T-helper 1 cell treated with Interleukin-12 subunit alpha and Interleukin-12 subunit beta and Interleukin-4 antibody, amounts not matched to agents 30 μg/mL and 1 μg/mL, for 36 hours (primary cell): ENCODE data around the gene PTPN18.

Source experiments
- H3K27ac Mint-ChIP-seq: one replicate; pipeline ENCODE4 v1.8.0; 2021; ENCODE audit warnings: mild to moderate bottlenecking, mixed read lengths
- H3K27me3 Mint-ChIP-seq: one replicate; pipeline ENCODE4 v1.8.0; 2021; ENCODE audit warnings: low read depth, mixed read lengths
- H3K36me3 Mint-ChIP-seq: one replicate; pipeline ENCODE4 v1.8.0; 2021; ENCODE audit warnings: low read depth, mixed read lengths
- H3K4me1 Mint-ChIP-seq: one replicate; pipeline ENCODE4 v1.8.0; 2021; ENCODE audit warnings: low read depth, mixed read lengths
- H3K4me3 Mint-ChIP-seq: one replicate; pipeline ENCODE4 v1.8.0; 2021; ENCODE audit warnings: mild to moderate bottlenecking, moderate library complexity, mixed read lengths
- H3K9me3 Mint-ChIP-seq: one replicate; pipeline ENCODE4 v1.8.0; 2021; ENCODE audit warnings: mixed read lengths

Gene PTPN18

DNA sequence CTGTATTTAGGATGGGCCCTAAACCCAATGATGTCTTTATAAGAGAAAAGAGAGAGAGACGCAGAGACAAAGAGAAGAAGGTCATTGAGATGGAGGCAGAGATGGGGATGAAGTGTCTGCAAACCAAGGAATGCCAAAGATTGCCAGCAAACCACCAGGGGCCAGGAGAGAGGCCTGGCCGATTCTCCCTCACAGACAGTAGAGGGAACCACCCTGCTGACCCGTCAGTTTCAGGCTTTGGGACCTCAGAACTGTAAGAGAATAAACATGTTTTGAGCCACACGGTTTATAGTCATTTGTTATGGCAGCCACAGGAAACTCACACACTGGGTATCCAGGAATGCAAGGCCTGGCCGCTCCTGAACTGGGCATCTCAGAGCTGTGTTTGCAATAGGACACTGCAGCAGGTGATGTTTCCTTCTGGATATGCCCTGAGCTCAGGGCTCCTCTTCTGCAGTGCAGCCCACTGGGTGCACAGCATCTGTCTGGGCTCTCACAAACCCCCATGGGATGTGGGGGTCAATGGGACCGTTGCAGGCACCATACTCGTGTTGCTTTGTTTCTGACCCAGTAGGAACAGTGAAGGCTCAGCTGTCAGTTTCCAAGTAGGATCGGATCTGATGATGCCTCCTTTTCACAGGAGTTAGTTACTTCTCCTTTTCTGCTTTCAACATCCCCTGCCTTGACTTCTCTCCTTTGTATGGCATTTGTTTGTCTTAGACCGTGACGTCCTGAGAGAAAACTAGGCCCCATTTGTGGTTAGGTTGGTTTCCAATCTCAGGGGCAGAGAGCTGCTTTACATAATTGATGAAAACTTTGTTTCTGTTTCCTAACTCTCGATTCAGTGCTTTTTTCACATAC, 20.8 kb downstream of the PTPN18 start:
- Mint-ChIP-seq H3K27ac (no peak overlapping the region), H3K27me3 (no peaks in the 10 kb centered on the region), H3K36me3 (peaks cover 50% of the 10 kb centered on the region), H3K4me1 (peaks cover 59% of the 10 kb centered on the region), H3K9me3 (peaks cover 4% of the 10 kb centered on the region), H3K4me3 (peak overlapping the region; percentile 57)

- H3K4me3 Mint-ChIP-seq: no peak overlapping the region
- H3K27ac Mint-ChIP-seq: no peak overlapping the region
- peaks cover 59% of the 10 kb centered on the region for H3K4me1 Mint-ChIP-seq
- peaks cover 4% of the 10 kb centered on the region for H3K9me3 Mint-ChIP-seq
- H3K27me3 Mint-ChIP-seq: no peaks in the 10 kb centered on the region
- peaks cover 55% of the 10 kb centered on the region for H3K36me3 Mint-ChIP-seq
Observed at GRCh38 chr2:130377491-130377890, 21.6 kb downstream of the PTPN18 start.

GRCh38 chr2:130378206-130378897, 22.5 kb downstream of the PTPN18 start:
- H3K27ac Mint-ChIP-seq: no peak overlapping the region
- H3K4me1 Mint-ChIP-seq: peaks cover 55% of the 10 kb centered on the region
- peaks cover 59% of the 10 kb centered on the region for H3K36me3 Mint-ChIP-seq

DNA sequence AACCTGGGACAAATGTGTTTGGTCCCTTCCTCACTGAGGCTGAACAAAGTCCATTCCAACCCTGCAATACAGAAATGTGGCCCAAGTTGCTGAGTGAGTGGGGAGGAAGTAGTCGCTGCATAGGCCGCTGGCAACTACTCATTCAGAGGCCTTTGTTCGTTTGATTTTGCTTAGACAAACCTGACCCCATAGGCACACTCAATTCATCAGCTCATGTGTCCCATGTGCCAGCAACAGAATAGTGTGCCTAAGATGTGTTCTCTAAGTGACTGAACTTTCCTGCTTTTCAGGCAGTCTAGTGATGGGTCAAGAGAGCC, 23.0 kb downstream of the PTPN18 start:
- Mint-ChIP-seq H3K4me1 (peaks cover 50% of the 10 kb centered on the region), H3K36me3 (peaks cover 55% of the 10 kb centered on the region), H3K27ac (no peak overlapping the region), H3K9me3 (peaks cover 4% of the 10 kb centered on the region), H3K4me3 (no peak overlapping the region), H3K27me3 (no peaks in the 10 kb centered on the region)

More at GRCh38 chr2:130378206-130378897, 22.5 kb downstream of the PTPN18 start:
- peaks cover 4% of the 10 kb centered on the region for H3K9me3 Mint-ChIP-seq
- H3K4me3 Mint-ChIP-seq: no peak overlapping the region
- H3K27me3 Mint-ChIP-seq: no peaks in the 10 kb centered on the region

DNA sequence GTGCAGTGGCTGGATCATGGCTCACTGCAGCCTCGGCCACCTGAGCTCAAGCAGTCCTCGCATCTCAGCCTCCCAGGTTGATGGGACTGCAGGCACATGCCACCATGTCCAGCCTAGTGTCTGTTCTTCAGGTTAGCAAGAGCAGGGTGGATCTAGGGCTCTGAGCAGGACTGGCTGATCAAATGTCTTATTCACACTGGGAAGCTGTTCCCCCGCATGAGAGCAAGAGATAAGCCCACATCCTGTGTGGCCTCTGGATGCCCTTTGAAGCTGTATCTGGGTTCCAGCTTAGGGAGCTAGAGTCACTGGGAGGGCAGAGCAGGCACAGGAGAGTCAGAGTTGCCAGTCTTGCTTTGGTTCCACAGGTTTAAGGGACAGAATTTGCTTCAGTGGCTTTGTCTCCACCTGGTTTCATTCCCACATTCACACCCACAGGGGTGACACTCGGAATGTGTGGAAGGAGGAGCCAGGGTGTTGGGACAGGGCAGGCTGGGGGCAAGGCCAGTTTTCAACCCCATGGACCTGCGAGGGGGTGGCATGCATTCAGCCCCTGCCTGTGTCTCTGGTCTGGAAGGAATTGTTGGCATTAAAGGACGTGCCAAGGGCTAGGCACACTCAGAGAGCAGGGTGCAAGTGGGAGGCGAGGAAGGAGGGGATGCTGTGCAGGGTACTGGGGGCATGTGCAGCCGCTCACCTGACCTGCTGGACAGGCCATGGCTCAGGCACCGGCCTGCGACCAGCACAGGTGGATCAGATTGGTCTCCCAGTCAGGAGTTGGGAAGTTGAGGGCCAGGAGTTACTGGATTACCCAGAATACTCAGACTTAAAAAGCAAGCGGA, 24.5 kb downstream of the PTPN18 start:
- H3K4me3 Mint-ChIP-seq: no peak overlapping the region
- peak overlapping the region; percentile 62 for H3K27ac Mint-ChIP-seq
- H3K4me1 Mint-ChIP-seq: peaks cover 43% of the 10 kb centered on the region

GRCh38 chr2:130381145-130381544, 25.3 kb downstream of the PTPN18 start:
- Mint-ChIP-seq H3K36me3 (peaks cover 40% of the 10 kb centered on the region), H3K9me3 (no peaks in the 10 kb centered on the region), H3K4me3 (no peak overlapping the region), H3K27me3 (no peaks in the 10 kb centered on the region), H3K4me1 (peaks cover 37% of the 10 kb centered on the region), H3K27ac (no peak overlapping the region)

More for the DNA sequence above, 24.5 kb downstream of the PTPN18 start:
- Mint-ChIP-seq H3K27me3 (no peaks in the 10 kb centered on the region), H3K36me3 (peaks cover 48% of the 10 kb centered on the region), H3K9me3 (peaks cover 4% of the 10 kb centered on the region)

DNA sequence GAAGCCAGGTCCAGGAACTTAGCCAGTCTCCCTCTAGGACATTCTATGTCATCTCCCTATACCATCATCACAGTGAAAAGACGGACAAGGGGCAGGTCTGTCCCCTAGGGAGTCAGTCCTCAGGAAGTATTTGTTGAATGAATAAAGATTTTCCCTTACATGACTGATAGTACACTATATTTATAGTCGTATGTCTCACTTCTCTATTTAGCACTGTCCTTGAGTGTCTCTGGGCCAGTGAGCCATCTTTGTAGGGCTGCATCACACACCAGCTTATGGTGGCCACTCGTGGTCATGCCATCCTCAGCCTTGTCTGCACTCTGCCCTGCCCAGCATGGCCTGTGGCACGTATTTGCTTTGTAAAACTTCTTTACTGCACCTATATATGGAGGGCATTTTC, 25.8 kb downstream of the PTPN18 start:
- Mint-ChIP-seq H3K27ac (no peak overlapping the region), H3K36me3 (peaks cover 38% of the 10 kb centered on the region), H3K4me3 (no peak overlapping the region), H3K27me3 (no peaks in the 10 kb centered on the region), H3K4me1 (peaks cover 32% of the 10 kb centered on the region), H3K9me3 (no peaks in the 10 kb centered on the region)

GRCh38 chr2:130382313-130382917, 26.6 kb downstream of the PTPN18 start:
- no peaks in the 10 kb centered on the region for H3K27me3 Mint-ChIP-seq
- peaks cover 34% of the 10 kb centered on the region for H3K36me3 Mint-ChIP-seq
- no peak overlapping the region for H3K4me3 Mint-ChIP-seq
- H3K4me1 Mint-ChIP-seq: peaks cover 27% of the 10 kb centered on the region
- no peak overlapping the region for H3K27ac Mint-ChIP-seq
- H3K9me3 Mint-ChIP-seq: no peaks in the 10 kb centered on the region

GRCh38 chr2:130385709-130386108, 29.9 kb downstream of the PTPN18 start:
- H3K27ac Mint-ChIP-seq: no peak overlapping the region
- H3K27me3 Mint-ChIP-seq: no peaks in the 10 kb centered on the region
- no peaks in the 10 kb centered on the region for H3K9me3 Mint-ChIP-seq
- peaks cover 24% of the 10 kb centered on the region for H3K36me3 Mint-ChIP-seq
- peaks cover 7% of the 10 kb centered on the region for H3K4me1 Mint-ChIP-seq
- H3K4me3 Mint-ChIP-seq: no peak overlapping the region

GRCh38 chr2:130387071-130387400, 31.2 kb downstream of the PTPN18 start:
- Mint-ChIP-seq H3K4me1 (peaks cover 13% of the 10 kb centered on the region), H3K4me3 (no peak overlapping the region), H3K27me3 (peaks cover 3% of the 10 kb centered on the region), H3K9me3 (no peaks in the 10 kb centered on the region), H3K27ac (no peak overlapping the region), H3K36me3 (peaks cover 14% of the 10 kb centered on the region)

DNA sequence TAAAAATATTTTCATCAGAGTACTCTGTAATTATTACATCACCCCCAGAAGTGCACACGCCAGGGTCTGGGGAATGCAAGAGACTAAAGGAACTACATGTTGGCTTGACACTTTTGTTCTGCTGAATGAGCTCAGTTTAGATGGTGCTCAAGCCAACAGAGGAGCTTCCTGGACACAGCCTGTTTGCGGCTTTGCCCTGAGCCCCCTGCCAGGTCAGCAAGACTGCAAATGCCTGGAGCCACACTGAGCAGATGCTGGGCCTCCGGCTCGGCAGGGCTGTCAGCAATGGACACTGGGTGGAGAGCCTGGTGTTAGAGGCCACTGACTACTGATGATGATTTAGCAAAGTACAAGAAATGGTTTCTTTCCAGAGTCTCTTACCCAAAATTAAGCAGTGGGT, 31.9 kb downstream of the PTPN18 start:
- Mint-ChIP-seq H3K4me1 (peaks cover 14% of the 10 kb centered on the region), H3K9me3 (no peaks in the 10 kb centered on the region), H3K36me3 (peaks cover 8% of the 10 kb centered on the region), H3K4me3 (no peak overlapping the region), H3K27ac (no peak overlapping the region), H3K27me3 (peaks cover 3% of the 10 kb centered on the region)

- no peaks in the 10 kb centered on the region for H3K9me3 Mint-ChIP-seq
Observed at GRCh38 chr2:130388221-130388907, 32.5 kb downstream of the PTPN18 start.

GRCh38 chr2:130389358-130389757, 33.5 kb downstream of the PTPN18 start:
- Mint-ChIP-seq H3K36me3 (peaks cover 9% of the 10 kb centered on the region), H3K27me3 (peaks cover 3% of the 10 kb centered on the region), H3K4me1 (peaks cover 14% of the 10 kb centered on the region), H3K9me3 (no peaks in the 10 kb centered on the region), H3K27ac (no peak overlapping the region), H3K4me3 (no peak overlapping the region)

More at GRCh38 chr2:130388221-130388907, 32.5 kb downstream of the PTPN18 start:
- no peak overlapping the region for H3K27ac Mint-ChIP-seq
- peaks cover 14% of the 10 kb centered on the region for H3K4me1 Mint-ChIP-seq
- H3K4me3 Mint-ChIP-seq: no peak overlapping the region
- peaks cover 6% of the 10 kb centered on the region for H3K36me3 Mint-ChIP-seq
- peaks cover 3% of the 10 kb centered on the region for H3K27me3 Mint-ChIP-seq

DNA sequence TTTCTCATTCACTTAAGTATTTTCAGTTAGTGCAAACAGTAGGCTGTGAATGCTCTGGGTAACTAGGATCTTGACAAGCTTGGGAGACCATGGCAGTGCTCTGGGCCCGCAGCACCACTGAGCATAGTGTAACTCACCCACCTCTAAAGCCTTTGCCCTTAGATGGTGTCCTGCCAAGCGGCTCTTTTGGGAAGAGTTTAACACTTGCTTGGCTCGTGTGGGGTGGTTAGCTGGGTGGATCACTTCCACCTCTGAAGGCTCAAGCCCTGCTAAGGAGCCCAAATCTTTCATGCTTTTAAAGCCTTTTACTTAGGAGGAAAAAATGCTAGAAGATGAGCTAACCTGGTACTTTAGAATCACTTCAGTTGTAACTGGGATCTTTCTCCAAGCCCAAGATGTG, 33.9 kb downstream of the PTPN18 start:
- Mint-ChIP-seq H3K27me3 (peaks cover 3% of the 10 kb centered on the region), H3K9me3 (no peaks in the 10 kb centered on the region), H3K4me3 (no peak overlapping the region), H3K4me1 (peaks cover 14% of the 10 kb centered on the region), H3K36me3 (peaks cover 9% of the 10 kb centered on the region), H3K27ac (no peak overlapping the region)
